ENCODE results near the gene SOBP.

Gene SOBP

DNA sequence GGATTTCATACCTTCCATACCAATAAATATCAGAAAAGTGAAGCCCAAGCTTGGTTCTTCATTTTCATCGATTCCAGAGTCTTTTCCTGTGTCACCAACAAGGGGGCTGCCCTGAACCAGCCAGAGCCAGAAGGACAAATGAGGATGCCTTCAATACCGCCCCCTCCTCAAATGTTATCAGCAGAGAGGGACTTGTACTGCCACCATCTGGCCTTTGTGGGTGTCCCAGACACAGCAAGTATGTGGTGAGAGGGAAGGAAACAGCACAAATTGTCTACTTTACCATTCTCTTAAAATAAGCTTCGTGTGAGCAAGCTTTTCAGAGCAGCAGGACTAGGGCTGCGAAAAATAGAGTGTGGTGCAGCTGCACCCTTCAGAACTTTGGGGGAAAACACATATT is 165.3 kb downstream of the SOBP start:
- H3K4me3 ChIP-seq (ENCODE audit: low read length): no peak overlapping the region
- TF ChIP-seq ZNF274 (IDR thresholded peaks at IDR 0.05; ENCODE audit: low read depth, low read length): no peak

GRCh38 chr6:107655864-107656263 is 165.9 kb downstream of the SOBP start:
- no peak overlapping the region for H3K4me3 ChIP-seq (ENCODE audit: low read length)

GRCh38 chr6:107656401-107656800 is 166.5 kb downstream of the SOBP start:
- no peak for TF ChIP-seq ZNF274 (IDR thresholded peaks at IDR 0.05; ENCODE audit: low read depth, low read length)
- H3K4me3 ChIP-seq (ENCODE audit: low read length): no peak overlapping the region

More at GRCh38 chr6:107655864-107656263, 165.9 kb downstream of the SOBP start:
- no peak for TF ChIP-seq ZNF274 (IDR thresholded peaks at IDR 0.05; ENCODE audit: low read depth, low read length)

DNA sequence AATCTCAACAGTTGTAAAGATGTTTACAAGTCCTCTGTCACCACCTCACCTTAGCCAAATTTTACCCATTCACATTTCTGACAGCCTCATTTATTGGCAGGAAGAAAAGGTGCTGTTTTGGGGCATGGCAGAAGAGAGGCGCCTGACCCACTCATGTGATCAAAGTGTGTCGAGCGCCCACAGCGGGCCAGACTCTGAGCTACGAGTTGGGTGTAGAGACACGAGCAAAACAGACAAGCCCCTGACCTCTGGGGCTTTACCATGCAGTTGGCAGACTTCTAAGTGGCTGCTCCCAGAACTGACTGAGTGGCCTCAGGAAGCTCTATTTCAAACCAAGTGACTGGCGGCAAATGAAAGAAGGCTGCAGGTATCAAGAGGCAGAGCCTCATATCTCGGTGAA is 167.0 kb downstream of the SOBP start:
- no peak for TF ChIP-seq ZNF274 (IDR thresholded peaks at IDR 0.05; ENCODE audit: low read depth, low read length)
- H3K4me3 ChIP-seq (ENCODE audit: low read length): no peak overlapping the region

DNA sequence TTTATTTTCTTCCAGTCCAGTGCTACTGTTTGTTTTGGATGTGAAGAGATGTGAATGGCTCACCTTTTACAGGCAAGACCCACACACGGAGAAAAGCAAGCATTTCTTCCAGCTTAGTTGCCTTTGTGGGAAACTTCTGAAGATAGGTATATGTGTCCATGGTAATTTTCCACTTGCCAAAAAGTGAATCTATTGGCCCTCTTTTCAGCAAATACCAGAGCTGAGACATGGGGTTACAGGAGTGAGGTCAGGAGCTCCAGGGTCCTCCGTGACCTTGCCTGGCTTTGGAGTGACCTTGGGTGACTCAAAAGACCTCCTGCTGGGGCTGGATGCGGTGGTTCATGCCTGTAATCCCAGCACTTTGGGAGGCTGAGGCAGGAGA is 167.4 kb downstream of the SOBP start:
- no peak for TF ChIP-seq ZNF274 (IDR thresholded peaks at IDR 0.05; ENCODE audit: low read depth, low read length)
- H3K4me3 ChIP-seq (ENCODE audit: low read length): no peak overlapping the region; the same call in 1 of the 2 replicates

GRCh38 chr6:107657755-107658461 is 168.0 kb downstream of the SOBP start:
- peak overlapping the region; percentile 27; the same call in 1 of the 2 replicates for H3K4me3 ChIP-seq (ENCODE audit: low read length)

DNA sequence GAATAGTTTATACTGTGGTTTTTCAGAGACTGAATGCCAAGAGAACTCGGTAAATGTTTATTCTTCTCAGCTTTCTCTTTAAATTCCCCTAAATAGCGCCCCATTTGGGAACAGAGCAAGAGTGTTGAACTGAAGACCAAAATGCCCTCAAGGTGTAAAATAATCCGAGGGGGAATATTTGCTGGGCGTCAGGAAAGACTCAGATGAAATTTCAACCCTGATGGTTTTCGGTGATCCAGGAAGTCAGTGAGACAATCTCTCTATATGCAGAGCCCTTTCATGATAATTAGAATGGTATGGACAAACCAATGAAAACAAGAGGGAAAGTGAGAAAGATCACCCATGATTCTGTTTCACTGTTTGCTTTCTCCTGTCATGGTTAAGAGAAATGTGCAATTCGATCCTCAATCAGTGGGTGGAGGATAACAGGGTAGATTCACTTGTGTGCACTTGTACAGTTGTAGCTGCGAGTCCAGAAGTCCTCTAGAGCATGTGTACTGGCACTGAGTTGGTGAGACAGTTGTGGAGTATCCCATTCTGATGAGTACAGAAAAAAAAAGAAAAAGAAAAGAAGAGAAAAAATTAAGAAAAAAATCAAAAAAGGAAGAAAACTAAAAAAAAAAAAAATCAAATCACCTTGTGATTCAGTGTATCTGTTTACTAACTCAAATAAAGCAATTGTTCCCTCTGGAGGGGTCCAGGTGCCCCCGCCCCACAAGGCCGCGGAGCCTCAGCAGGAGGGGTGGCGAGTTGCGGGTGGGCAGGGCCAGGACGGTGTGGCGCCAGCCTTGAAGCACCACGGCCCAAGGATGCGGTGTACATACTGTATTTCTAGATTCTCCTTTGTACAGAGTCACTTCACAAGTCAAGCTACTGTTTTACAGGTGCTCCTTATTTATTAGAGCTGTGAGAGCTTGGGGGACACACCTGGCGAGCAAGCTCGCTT is 169.3 kb downstream of the SOBP start:
- peak overlapping the region; percentile 27 for H3K4me3 ChIP-seq (ENCODE audit: low read length)

More at GRCh38 chr6:107657755-107658461, 168.0 kb downstream of the SOBP start:
- no peak for TF ChIP-seq ZNF274 (IDR thresholded peaks at IDR 0.05; ENCODE audit: low read depth, low read length)

GRCh38 chr6:107660839-107661238 is 170.9 kb downstream of the SOBP start:
- no peak overlapping the region for H3K4me3 ChIP-seq (ENCODE audit: low read length)
- TF ChIP-seq ZNF274 (IDR thresholded peaks at IDR 0.05; ENCODE audit: low read depth, low read length): no peak

More for the DNA sequence above, 169.3 kb downstream of the SOBP start:
- TF ChIP-seq ZNF274 (IDR thresholded peaks at IDR 0.05; ENCODE audit: low read depth, low read length): no peak

DNA sequence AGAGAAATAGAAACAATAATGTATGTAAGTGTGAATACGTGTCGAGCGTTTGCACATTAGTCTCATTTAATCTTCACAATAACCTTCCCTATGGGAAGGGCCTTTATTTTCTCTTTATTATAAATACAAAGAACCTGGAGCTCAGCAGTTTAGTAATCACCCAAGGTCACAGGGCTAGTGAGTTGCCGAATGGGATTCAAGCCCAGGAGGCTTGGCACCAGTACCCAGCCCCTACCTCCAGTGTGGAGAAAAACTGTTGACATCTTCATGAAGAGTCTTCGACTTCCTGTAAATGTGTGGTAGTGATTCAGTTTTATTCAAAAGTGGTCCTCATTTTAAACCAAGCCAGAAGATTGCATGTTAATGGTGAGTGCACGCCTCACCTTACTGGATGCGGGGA is 171.4 kb downstream of the SOBP start:
- TF ChIP-seq ZNF274 (IDR thresholded peaks at IDR 0.05; ENCODE audit: low read depth, low read length): no peak
- no peak overlapping the region for H3K4me3 ChIP-seq (ENCODE audit: low read length)

DNA sequence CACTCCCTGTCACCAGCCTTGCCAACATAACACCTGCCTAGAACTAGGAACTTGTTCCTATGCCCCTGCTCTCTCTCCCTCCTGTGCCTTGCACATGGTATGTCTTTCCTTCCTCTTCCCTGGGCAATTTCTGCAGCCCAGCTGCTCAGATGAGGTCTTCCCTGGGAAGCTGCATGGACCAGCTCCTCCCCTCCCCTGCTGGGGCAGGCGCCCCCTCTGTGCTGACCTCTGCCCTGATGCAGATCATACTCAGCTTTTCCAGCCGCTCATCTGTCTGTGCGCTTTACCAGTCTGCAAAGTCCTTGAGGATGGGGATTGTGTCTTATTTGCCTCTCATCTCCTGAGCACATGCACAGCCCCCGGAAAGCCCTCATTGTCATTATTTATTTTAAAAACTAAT is 172.4 kb downstream of the SOBP start:
- TF ChIP-seq ZNF274 (IDR thresholded peaks at IDR 0.05; ENCODE audit: low read depth, low read length): no peak
- no peak overlapping the region for H3K4me3 ChIP-seq (ENCODE audit: low read length)

GRCh38 chr6:107663308-107663707 is 173.4 kb downstream of the SOBP start:
- no peak overlapping the region for H3K4me3 ChIP-seq (ENCODE audit: low read length)

GRCh38 chr6:107665382-107665781 is 175.5 kb downstream of the SOBP start:
- H3K4me3 ChIP-seq (ENCODE audit: low read length): no peak overlapping the region
- TF ChIP-seq ZNF274 (IDR thresholded peaks at IDR 0.05; ENCODE audit: low read depth, low read length): no peak

More at GRCh38 chr6:107663308-107663707, 173.4 kb downstream of the SOBP start:
- TF ChIP-seq ZNF274 (IDR thresholded peaks at IDR 0.05; ENCODE audit: low read depth, low read length): no peak

GRCh38 chr6:107666084-107666980 is 176.4 kb downstream of the SOBP start:
- H3K4me3 ChIP-seq (ENCODE audit: low read length): no peak overlapping the region
- TF ChIP-seq ZNF274 (IDR thresholded peaks at IDR 0.05; ENCODE audit: low read depth, low read length): no peak

Measured in GM08714 (cell line).